Measurements from ENCODE around the gene KRT79. TPM values are rescaled to one million over a fixed set of nuclear protein-coding genes. Genes with fewer than 3 reads are reported as not detected.

KRT79 gene
- polyA plus RNA-seq, 1 of the 3 experiments (the other 2 are of a cell fraction) = not detected

- TF ChIP-seq CTCF (IDR thresholded peaks at IDR 0.05) (no peak), TAF1 (IDR thresholded peaks at IDR 0.05; ENCODE audit: borderline replicate concordance, low read depth, low read length) (no peak), TEAD4 (IDR thresholded peaks at IDR 0.05; ENCODE audit: borderline replicate concordance, insufficient read depth) (no peak), NFIC (IDR thresholded peaks at IDR 0.05; ENCODE audit: borderline replicate concordance) (no peak)
Measured at GRCh38 chr12:52821071-52821730, 12.9 kb downstream of the KRT79 start (continued).

GRCh38 chr12:52820521-52820920, 13.6 kb downstream of the KRT79 start:
- Histone ChIP-seq H3K9me2 (no peaks in the 10 kb centered on the region), H3K79me2 (ENCODE audit: insufficient read depth) (no peaks in the 10 kb centered on the region), H3K4me1 (ENCODE audit: control insufficient read depth in 1 of 2, insufficient read depth in 2 of 2, low read depth in 1 of 2, low read length in 1 of 2) (no peaks in the 10 kb centered on the region), H4K20me1 (ENCODE audit: insufficient read depth) (no peaks in the 10 kb centered on the region), H3K4me3 (ENCODE audit: low read depth in 2 of 2, low read length in 1 of 2) (no peak overlapping the region), H3K4me2 (no peak overlapping the region), H3K27me3 (ENCODE audit: insufficient read depth) (peaks cover 64% of the 10 kb centered on the region), H3K9ac (no peak overlapping the region), H3K27ac (ENCODE audit: low read depth in 2 of 2, low read length in 1 of 2) (no peak overlapping the region), H2AFZ (ENCODE audit: low read depth) (no peak overlapping the region), H3K9me3 (no peaks in the 10 kb centered on the region), H3K36me3 (replicated peaks in 1 of 2; ENCODE audit: control insufficient read depth in 1 of 2, insufficient read depth in 2 of 2, low read length in 1 of 2) (no peaks in the 10 kb centered on the region), H3F3A (replicated peaks; ENCODE audit: insufficient read depth) (no peaks in the 10 kb centered on the region)
- WGBS (ENCODE audit: low lambda C conversion rate) = 55% methylated on average over 6 of the region's 6 CpGs
- TF ChIP-seq TEAD4 (IDR thresholded peaks at IDR 0.05; ENCODE audit: borderline replicate concordance, insufficient read depth) (no peak), USF1 (IDR thresholded peaks at IDR 0.05; ENCODE audit: borderline replicate concordance, low read depth) (no peak), MEF2A (IDR thresholded peaks at IDR 0.05; ENCODE audit: borderline replicate concordance, low read depth) (no peak), RAD21 (IDR thresholded peaks at IDR 0.05; ENCODE audit: low read length) (no peak), CHD2 (IDR thresholded peaks at IDR 0.05; ENCODE audit: low read length, partially characterized antibody) (no peak), ZBTB33 (IDR thresholded peaks at IDR 0.05; ENCODE audit: borderline replicate concordance, low read depth) (no peak), EZH2phosphoT487 (IDR thresholded peaks at IDR 0.05; ENCODE audit: borderline replicate concordance, low read depth) (no peak), FOSL2 (IDR thresholded peaks at IDR 0.05; ENCODE audit: borderline replicate concordance, low read depth) (no peak), POLR2AphosphoS5 (IDR thresholded peaks at IDR 0.05; ENCODE audit: low read depth, low read length) (no peak), RXRA (IDR thresholded peaks at IDR 0.05; ENCODE audit: borderline replicate concordance, low read depth) (no peak), FOXJ3 (CRISPR knock-in tag; IDR thresholded peaks at IDR 0.05) (no peak), SMC3 (IDR thresholded peaks at IDR 0.05; ENCODE audit: low read depth, low read length) (no peak), ELF1 (IDR thresholded peaks at IDR 0.05) (no peak), GABPA (IDR thresholded peaks at IDR 0.05; ENCODE audit: low read depth) (no peak), REST (IDR thresholded peaks at IDR 0.05; ENCODE audit: low read depth, low read length) (no peak), IRF3 (IDR thresholded peaks at IDR 0.05; ENCODE audit: low read depth, low read length) (no peak), RFX5 (IDR thresholded peaks at IDR 0.05; ENCODE audit: low read length) (no peak), PBX3 (IDR thresholded peaks at IDR 0.05) (no peak)
- ChIA-PET CTCF (interaction anchor here (1.2 to 2.5 kb wide), 3 partner anchors 45 to 65 kb away, joined by 4 to 10 read pairs (median 5); no protein-coding TSS in a partner anchor), POLR2A (no interaction called here)
- no peak for DNase-seq

Measured in SK-N-SH (cell line).